Measurements from ENCODE around the gene TMTC1. TPM values are rescaled to one million over a fixed set of nuclear protein-coding genes. Genes with fewer than 3 reads are reported as not detected.
A peak's percentile ranks its signal among the peaks of the same experiment; 100 is the strongest.

Gene TMTC1
- total RNA-seq, 1 experiment from 2014 or later = 12.7 TPM

GRCh38 chr12:29552994-29553748 lies 230.6 kb downstream of the TMTC1 start:
- in situ Hi-C loops (cut with HindIII; ENCODE audit: low pct_unique_long_range_greater_than_20kb, low sequenced_read_pairs) = no loop called here
- peak; percentile 72 for DNase-seq (ENCODE audit: low read depth, low spot score)

GRCh38 chr12:29552324-29552927 lies 231.3 kb downstream of the TMTC1 start:
- in situ Hi-C loops (cut with HindIII; ENCODE audit: low pct_unique_long_range_greater_than_20kb, low sequenced_read_pairs) = no loop called here
- peak; percentile 80 for DNase-seq (ENCODE audit: low read depth, low spot score)

- in situ Hi-C loops (cut with HindIII; ENCODE audit: low pct_unique_long_range_greater_than_20kb, low sequenced_read_pairs) = no loop called here
Measured at GRCh38 chr12:29551812-29552211, 231.9 kb downstream of the TMTC1 start.

GRCh38 chr12:29547864-29548263 lies 235.9 kb downstream of the TMTC1 start:
- in situ Hi-C loops (cut with HindIII; ENCODE audit: low pct_unique_long_range_greater_than_20kb, low sequenced_read_pairs) = no loop called here

More at GRCh38 chr12:29551812-29552211, 231.9 kb downstream of the TMTC1 start:
- DNase-seq (ENCODE audit: low read depth, low spot score) = no peak

GRCh38 chr12:29547151-29547632 lies 236.6 kb downstream of the TMTC1 start:
- in situ Hi-C loops (cut with HindIII; ENCODE audit: low pct_unique_long_range_greater_than_20kb, low sequenced_read_pairs) = no loop called here
- DNase-seq (ENCODE audit: low read depth, low spot score) = no peak

More at GRCh38 chr12:29547864-29548263, 235.9 kb downstream of the TMTC1 start:
- DNase-seq (ENCODE audit: low read depth, low spot score) = no peak

- DNase-seq (ENCODE audit: low read depth, low spot score) = peak; percentile 22
Measured at GRCh38 chr12:29546000-29546399, 237.7 kb downstream of the TMTC1 start.

GRCh38 chr12:29545102-29545467 lies 238.7 kb downstream of the TMTC1 start:
- no peak for DNase-seq (ENCODE audit: low read depth, low spot score)
- in situ Hi-C loops (cut with HindIII; ENCODE audit: low pct_unique_long_range_greater_than_20kb, low sequenced_read_pairs) = no loop called here

More at GRCh38 chr12:29546000-29546399, 237.7 kb downstream of the TMTC1 start:
- in situ Hi-C loops (cut with HindIII; ENCODE audit: low pct_unique_long_range_greater_than_20kb, low sequenced_read_pairs) = no loop called here

GRCh38 chr12:29544428-29545101 lies 239.2 kb downstream of the TMTC1 start:
- in situ Hi-C loops (cut with HindIII; ENCODE audit: low pct_unique_long_range_greater_than_20kb, low sequenced_read_pairs) = no loop called here
- DNase-seq (ENCODE audit: low read depth, low spot score) = no peak

GRCh38 chr12:29543036-29543435 lies 240.7 kb downstream of the TMTC1 start:
- DNase-seq (ENCODE audit: low read depth, low spot score) = no peak
- in situ Hi-C loops (cut with HindIII; ENCODE audit: low pct_unique_long_range_greater_than_20kb, low sequenced_read_pairs) = no loop called here

GRCh38 chr12:29537298-29537697 lies 246.4 kb downstream of the TMTC1 start:
- no peak for DNase-seq (ENCODE audit: low read depth, low spot score)
- in situ Hi-C loops (cut with HindIII; ENCODE audit: low pct_unique_long_range_greater_than_20kb, low sequenced_read_pairs) = no loop called here

GRCh38 chr12:29534935-29535334 lies 248.8 kb downstream of the TMTC1 start:
- no peak for DNase-seq (ENCODE audit: low read depth, low spot score)
- in situ Hi-C loops (cut with HindIII; ENCODE audit: low pct_unique_long_range_greater_than_20kb, low sequenced_read_pairs) = no loop called here

- in situ Hi-C loops (cut with HindIII; ENCODE audit: low pct_unique_long_range_greater_than_20kb, low sequenced_read_pairs) = no loop called here
- no peak for DNase-seq (ENCODE audit: low read depth, low spot score)
Measured at GRCh38 chr12:29533815-29534489, 249.8 kb downstream of the TMTC1 start.

GRCh38 chr12:29531471-29531870 lies 252.3 kb downstream of the TMTC1 start:
- DNase-seq (ENCODE audit: low read depth, low spot score) = no peak
- in situ Hi-C loops (cut with HindIII; ENCODE audit: low pct_unique_long_range_greater_than_20kb, low sequenced_read_pairs) = no loop called here

- in situ Hi-C loops (cut with HindIII; ENCODE audit: low pct_unique_long_range_greater_than_20kb, low sequenced_read_pairs) = no loop called here
- no peak for DNase-seq (ENCODE audit: low read depth, low spot score)
Measured at GRCh38 chr12:29530436-29530835, 253.3 kb downstream of the TMTC1 start.

- no peak for DNase-seq (ENCODE audit: low read depth, low spot score)
- in situ Hi-C loops (cut with HindIII; ENCODE audit: low pct_unique_long_range_greater_than_20kb, low sequenced_read_pairs) = no loop called here
Measured at GRCh38 chr12:29528161-29528560, 255.6 kb downstream of the TMTC1 start.

- in situ Hi-C loops (cut with HindIII; ENCODE audit: low pct_unique_long_range_greater_than_20kb, low sequenced_read_pairs) = no loop called here
- no peak for DNase-seq (ENCODE audit: low read depth, low spot score)
Measured at GRCh38 chr12:29521951-29522350, 261.8 kb downstream of the TMTC1 start.

GRCh38 chr12:29519585-29520182 lies 264.1 kb downstream of the TMTC1 start:
- in situ Hi-C loops (cut with HindIII; ENCODE audit: low pct_unique_long_range_greater_than_20kb, low sequenced_read_pairs) = no loop called here
- peak; percentile 57 for DNase-seq (ENCODE audit: low read depth, low spot score)

GRCh38 chr12:29518407-29518806 lies 265.3 kb downstream of the TMTC1 start:
- DNase-seq (ENCODE audit: low read depth, low spot score) = no peak
- in situ Hi-C loops (cut with HindIII; ENCODE audit: low pct_unique_long_range_greater_than_20kb, low sequenced_read_pairs) = no loop called here

Data from SK-MEL-5 (cell line).